ENCODE measurements around the gene MMD.

- TF ChIP-seq POLR2A (IDR thresholded peaks at IDR 0.05; ENCODE audit: low read length), result no peak
- TF ChIP-seq GATA1 (IDR thresholded peaks at IDR 0.05; ENCODE audit: low read depth, low read length), result no peak
Observed at GRCh38 chr17:55437159-55437605, 15.5 kb upstream of the MMD start.
